ENCODE measurements around the gene C5orf15.

DNA sequence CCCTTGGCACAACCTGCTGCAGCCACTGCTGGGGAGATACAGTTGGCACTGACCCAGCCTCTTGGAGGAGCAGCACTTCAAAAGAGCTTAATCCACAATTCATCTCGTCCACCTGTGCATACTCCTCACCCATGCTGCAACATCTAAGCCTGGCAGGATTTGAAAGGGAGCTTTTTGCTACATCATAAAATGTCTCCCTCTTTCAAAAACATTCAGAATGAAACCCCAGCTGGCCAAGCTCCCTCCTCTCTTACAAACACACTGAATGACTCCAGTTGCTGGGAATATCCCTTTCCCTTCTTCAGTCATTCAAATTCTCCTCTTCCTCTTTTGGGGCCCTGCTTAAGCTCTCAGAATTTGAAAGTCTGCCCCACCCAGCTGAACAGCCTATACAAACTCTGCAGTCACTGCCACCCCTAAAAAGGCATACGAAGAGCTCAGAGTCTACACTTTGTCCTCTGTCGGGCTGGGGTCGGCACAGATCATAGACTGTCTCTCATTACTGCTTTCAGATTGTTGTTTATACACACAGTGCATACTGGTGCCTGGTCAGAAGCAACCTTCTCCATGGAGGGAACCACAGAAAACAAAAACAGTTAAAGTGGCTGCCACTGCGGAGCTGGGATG lies 8.8 kb upstream of the C5orf15 start:
- TF ChIP-seq, protein P1, sequence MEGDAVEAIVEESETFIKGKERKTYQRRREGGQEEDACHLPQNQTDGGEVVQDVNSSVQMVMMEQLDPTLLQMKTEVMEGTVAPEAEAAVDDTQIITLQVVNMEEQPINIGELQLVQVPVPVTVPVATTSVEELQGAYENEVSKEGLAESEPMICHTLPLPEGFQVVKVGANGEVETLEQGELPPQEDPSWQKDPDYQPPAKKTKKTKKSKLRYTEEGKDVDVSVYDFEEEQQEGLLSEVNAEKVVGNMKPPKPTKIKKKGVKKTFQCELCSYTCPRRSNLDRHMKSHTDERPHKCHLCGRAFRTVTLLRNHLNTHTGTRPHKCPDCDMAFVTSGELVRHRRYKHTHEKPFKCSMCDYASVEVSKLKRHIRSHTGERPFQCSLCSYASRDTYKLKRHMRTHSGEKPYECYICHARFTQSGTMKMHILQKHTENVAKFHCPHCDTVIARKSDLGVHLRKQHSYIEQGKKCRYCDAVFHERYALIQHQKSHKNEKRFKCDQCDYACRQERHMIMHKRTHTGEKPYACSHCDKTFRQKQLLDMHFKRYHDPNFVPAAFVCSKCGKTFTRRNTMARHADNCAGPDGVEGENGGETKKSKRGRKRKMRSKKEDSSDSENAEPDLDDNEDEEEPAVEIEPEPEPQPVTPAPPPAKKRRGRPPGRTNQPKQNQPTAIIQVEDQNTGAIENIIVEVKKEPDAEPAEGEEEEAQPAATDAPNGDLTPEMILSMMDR (conservative IDR thresholded peaks at IDR 0.05 in 1 of 2, IDR thresholded peaks at IDR 0.05 in 1 of 2; ENCODE audit: extremely low read depth in 1 of 2, insufficient read depth in 1 of 2, low read depth in 1 of 2, low read length in 2 of 2) = no peak
- no peak for TF ChIP-seq EZH2 (IDR thresholded peaks at IDR 0.05; ENCODE audit: borderline replicate concordance, low read length)
